Hepatocyte (in vitro differentiated cells): ENCODE data around the gene MAN1C1. TPM values are rescaled to one million over a fixed set of nuclear protein-coding genes. Genes with fewer than 3 reads are reported as not detected.

Source experiments
- DNase-seq: peaks from one replicate; pipeline ENCODE4 v3.0.0-alpha.2; 2016; ENCODE audit warnings: low spot score
- H2AFZ ChIP-seq: fragments of 200-600 bp; sonication (generic); 2 replicates; pipeline ENCODE4 v1.6.0; 2016; ENCODE audit warnings: antibody characterized with exemption, mild to moderate bottlenecking
- H3K27ac ChIP-seq: fragments of 200-600 bp; sonication (generic); 2 replicates; pipeline ENCODE4 v1.5.1; 2016; ENCODE audit warnings: mild to moderate bottlenecking
- H3K27me3 ChIP-seq: fragments of 200-600 bp; sonication (generic); 2 replicates; pipeline ENCODE4 v1.6.1; 2016
- H3K36me3 ChIP-seq: fragments of 200-600 bp; sonication (generic); replicated peaks from 2 replicates; pipeline ENCODE4 v1.5.1; 2016; ENCODE audit warnings: low read depth; ENCODE audit not compliant: insufficient read depth
- H3K4me1 ChIP-seq: fragments of 200-600 bp; sonication (generic); 2 replicates; pipeline ENCODE4 v1.5.1; 2016; ENCODE audit warnings: mild to moderate bottlenecking, moderate library complexity; ENCODE audit not compliant: insufficient read depth
- H3K4me2 ChIP-seq: fragments of 200-600 bp; sonication (generic); 2 replicates; pipeline ENCODE4 v1.6.0; 2016
- H3K4me3 ChIP-seq: fragments of 200-600 bp; sonication (generic); 2 replicates; pipeline ENCODE4 v1.5.1; 2016; ENCODE audit warnings: mild to moderate bottlenecking
- H3K79me2 ChIP-seq: fragments of 200-600 bp; sonication (generic); 2 replicates; pipeline ENCODE4 v1.6.0; 2017; ENCODE audit warnings: mild to moderate bottlenecking
- H3K9me2 ChIP-seq: fragments of 200-600 bp; sonication (generic); replicated peaks from 2 replicates; pipeline ENCODE4 v1.6.0; 2017; ENCODE audit warnings: mild to moderate bottlenecking; ENCODE audit not compliant: insufficient read depth
- H3K9me3 ChIP-seq: fragments of 200-600 bp; sonication (generic); 2 replicates; pipeline ENCODE4 v1.5.1; 2016; ENCODE audit warnings: low read depth, mild to moderate bottlenecking
- H4K20me1 ChIP-seq: fragments of 200-600 bp; sonication (generic); 2 replicates; pipeline ENCODE4 v1.6.0; 2016; ENCODE audit warnings: mild to moderate bottlenecking; ENCODE audit not compliant: insufficient read depth, poor library complexity, severe bottlenecking
- CTCF ChIP-seq: fragments of 200-600 bp; sonication (generic); IDR thresholded peaks from 2 replicates; pipeline ENCODE4 v1.5.1; 2016; ENCODE audit warnings: antibody characterized with exemption, mild to moderate bottlenecking; ENCODE audit not compliant: poor library complexity
- EZH2 ChIP-seq: fragments of 200-600 bp; sonication (generic); IDR thresholded peaks from 2 replicates; pipeline ENCODE4 v1.6.1; 2016; ENCODE audit warnings: antibody characterized with exemption, mild to moderate bottlenecking, borderline replicate concordance
- EZH2phosphoT487 ChIP-seq: fragments of 200-600 bp; sonication (generic); IDR thresholded peaks from one replicate; pipeline ENCODE4 v1.6.1; 2018; ENCODE audit warnings: antibody characterized with exemption, mild to moderate bottlenecking, low read depth, moderate library complexity; ENCODE audit not compliant: unreplicated experiment, severe bottlenecking
- WGBS: methylation state at CpG from one replicate; pipeline ENCODE4 v1.1.6; 2016; ENCODE audit warnings: low lambda C conversion rate; ENCODE audit errors: missing lambda C conversion rate; 5-methylcytosine and 5-hydroxymethylcytosine counted together
- polyA plus RNA-seq: library from polyadenylated mRNA; unstranded; fragments of >200 nt; fragmentation: Nextera tagmentation; extraction: Ambion mirVana; gene quantifications from 2 replicates; pipeline ENCODE4 v1.2.1, GENCODE V29; 2016
- total RNA-seq: library from RNA; depleted of rRNA; stranded (reverse); fragments of >200 nt; gene quantifications from 2 replicates; pipeline ENCODE4 v1.2.3, GENCODE V29; 2014

Gene MAN1C1
- total and polyA plus RNA-seq, 2 experiments from 2014 or later, result 20.6 to 29.3 TPM

- TF ChIP-seq EZH2phosphoT487 (no peak), EZH2 (no peak), CTCF (no peak)
- Histone ChIP-seq H3K4me3 (no peak overlapping the region), H3K36me3 (no peaks in the 10 kb centered on the region), H3K27ac (no peak overlapping the region), H4K20me1 (no peaks in the 10 kb centered on the region), H3K9me3 (no peaks in the 10 kb centered on the region), H3K27me3 (peaks cover 3% of the 10 kb centered on the region), H2AFZ (no peak overlapping the region), H3K79me2 (no peaks in the 10 kb centered on the region), H3K4me1 (peaks cover 12% of the 10 kb centered on the region), H3K4me2 (no peak overlapping the region), H3K9me2 (no peaks in the 10 kb centered on the region)
- DNase-seq, result no peak
- 100% methylated on average over 1 of the region's 1 CpG for WGBS
Observed at GRCh38 chr1:25611843-25612242, 4.7 kb upstream of the MAN1C1 start.

GRCh38 chr1:25612421-25612820, 4.2 kb upstream of the MAN1C1 start:
- DNase-seq, result no peak
- peaks cover 12% of the 10 kb centered on the region for H3K4me1 ChIP-seq
- peaks cover 3% of the 10 kb centered on the region for H3K27me3 ChIP-seq
- no peaks in the 10 kb centered on the region for H4K20me1 ChIP-seq
- no peaks in the 10 kb centered on the region for H3K9me2 ChIP-seq
- no peaks in the 10 kb centered on the region for H3K9me3 ChIP-seq
- no peak overlapping the region for H3K27ac ChIP-seq
- no peaks in the 10 kb centered on the region for H3K36me3 ChIP-seq
- no peak overlapping the region for H3K4me2 ChIP-seq
- no peak overlapping the region for H2AFZ ChIP-seq
- H3K4me3 ChIP-seq, result no peak overlapping the region
- no peaks in the 10 kb centered on the region for H3K79me2 ChIP-seq
- TF ChIP-seq CTCF (no peak), EZH2phosphoT487 (no peak), EZH2 (no peak)
- WGBS, result 85% methylated on average over 3 of the region's 3 CpGs

- Histone ChIP-seq H3K9me3 (no peaks in the 10 kb centered on the region), H3K9me2 (no peaks in the 10 kb centered on the region), H2AFZ (no peak overlapping the region), H3K27me3 (peaks cover 3% of the 10 kb centered on the region), H3K4me3 (no peak overlapping the region), H3K36me3 (no peaks in the 10 kb centered on the region), H3K4me1 (peaks cover 18% of the 10 kb centered on the region), H4K20me1 (no peaks in the 10 kb centered on the region), H3K79me2 (peaks cover 3% of the 10 kb centered on the region), H3K27ac (no peak overlapping the region), H3K4me2 (no peak overlapping the region)
- 87% methylated on average over 3 of the region's 3 CpGs for WGBS
- no peak for DNase-seq
- TF ChIP-seq EZH2phosphoT487, result no peak
- TF ChIP-seq EZH2, result no peak
- TF ChIP-seq CTCF, result no peak
Observed at GRCh38 chr1:25613091-25613490, 3.5 kb upstream of the MAN1C1 start.
